Fibroblast of the aortic adventitia (primary cell): ENCODE measurements around the gene CAMK2G. TPM values are rescaled to one million over a fixed set of nuclear protein-coding genes. Genes with fewer than 3 reads are reported as not detected.
A peak's percentile ranks its signal among the peaks of the same experiment; 100 is the strongest.

Source experiments
- DNase-seq: peaks from one replicate; pipeline ENCODE4 v3.0.0-alpha.2; 2010; ENCODE audit warnings: low read depth
- H3K4me3 ChIP-seq: 2 replicates; pipeline ENCODE4 v1.5.1; 2011; ENCODE audit warnings: low read depth, mild to moderate bottlenecking, control low read depth, low read length, moderate library complexity
- CTCF ChIP-seq: IDR thresholded peaks from 2 replicates; pipeline ENCODE4 v1.5.1; 2011; ENCODE audit warnings: mild to moderate bottlenecking, low read length, control low read depth, inconsistent platforms; ENCODE audit not compliant: insufficient read depth
- total RNA-seq: library from RNA; depleted of rRNA; stranded (reverse); fragments of >200 nt; gene quantifications from 2 replicates; pipeline ENCODE4 v1.2.3, GENCODE V29; 2012; ENCODE audit warnings: low replicate concordance

CAMK2G gene
- total RNA-seq, 1 donor, result 25.8 TPM

- no peak overlapping the region for H3K4me3 ChIP-seq
- no peak for TF ChIP-seq CTCF
- DNase-seq, result no peak
Measured at GRCh38 chr10:73819081-73819480, 55.3 kb downstream of the CAMK2G start.

- DNase-seq, result no peak
- no peak for TF ChIP-seq CTCF
- no peak overlapping the region for H3K4me3 ChIP-seq
Measured at GRCh38 chr10:73818402-73818801, 56.0 kb downstream of the CAMK2G start.

- no peak for TF ChIP-seq CTCF
- H3K4me3 ChIP-seq, result no peak overlapping the region
- no peak for DNase-seq
Measured at GRCh38 chr10:73817826-73818225, 56.5 kb downstream of the CAMK2G start.

GRCh38 chr10:73816917-73817729, 57.2 kb downstream of the CAMK2G start:
- TF ChIP-seq CTCF, result no peak
- no peak overlapping the region for H3K4me3 ChIP-seq
- peak; percentile 45 for DNase-seq

- TF ChIP-seq CTCF, result no peak
- no peak for DNase-seq
- no peak overlapping the region for H3K4me3 ChIP-seq
Measured at GRCh38 chr10:73815719-73816030, 58.7 kb downstream of the CAMK2G start.

- H3K4me3 ChIP-seq, result no peak overlapping the region
Measured at GRCh38 chr10:73814896-73815718, 59.2 kb downstream of the CAMK2G start.

More at GRCh38 chr10:73814896-73815718, 59.2 kb downstream of the CAMK2G start:
- DNase-seq, result no peak
- TF ChIP-seq CTCF, result peak; percentile 25
